Lower leg skin (tissue), 4 donors: ENCODE measurements around the gene LSM2. TPM values are rescaled to one million over a fixed set of nuclear protein-coding genes. Genes with fewer than 3 reads are reported as not detected.

Source experiments
- DNase-seq, 2 donors: peaks; one replicate each; pipeline ENCODE4 v3.0.0-alpha.2; 2019; ENCODE audit warnings: low spot score in 2 of 2
- H3K4me3 ChIP-seq: fragments of 200-600 bp; sonication (generic); 2 replicates; pipeline ENCODE4 v1.5.1; 2017; ENCODE audit warnings: mild to moderate bottlenecking, low read depth; ENCODE audit not compliant: poor library complexity, severe bottlenecking
- POLR2A ChIP-seq, 2 donors: fragments of 450-650 bp; IDR thresholded peaks; one replicate each; pipeline ENCODE4 v1.6.1; 2016 to 2017; ENCODE audit warnings: antibody characterized with exemption in 2 of 2, mild to moderate bottlenecking in 1 of 2, moderate library complexity in 1 of 2
- WGBS, 2 donors: methylation state at CpG; one replicate each; pipeline ENCODE4 v1.1.5; 2018; 5-methylcytosine and 5-hydroxymethylcytosine counted together
- intact Hi-C: fragments of 100-400 bp; cut with DNase I; formaldehyde crosslinking; loops from one replicate; pipeline ENCODE4 v1.15.0; 2023; ENCODE audit warnings: low total_unique reads
- total RNA-seq, 4 donors: library from RNA; depleted of rRNA; stranded (reverse); fragments of >200 nt; gene quantifications; one replicate each; pipeline ENCODE4 v1.1.0, GENCODE V29; 2016
- TF ChIP-seq, protein P1 (sequence below), 3 donors: fragments of 450-650 bp; IDR thresholded peaks; one replicate each; pipeline ENCODE4 v1.5.1; 2016; ENCODE audit warnings: antibody characterized with exemption in 3 of 3, mild to moderate bottlenecking in 3 of 3, moderate library complexity in 2 of 3

Gene LSM2
- total RNA-seq, 4 donors from 2014 or later = 24.7 to 34.5 (median 28.7) TPM

- intact Hi-C loops = no loop called here
- DNase-seq = no peak
Observed at GRCh38 chr6:31778999-31779885, 27.5 kb downstream of the LSM2 start.

GRCh38 chr6:31778193-31778592 is 28.6 kb downstream of the LSM2 start:
- TF ChIP-seq, protein P1, sequence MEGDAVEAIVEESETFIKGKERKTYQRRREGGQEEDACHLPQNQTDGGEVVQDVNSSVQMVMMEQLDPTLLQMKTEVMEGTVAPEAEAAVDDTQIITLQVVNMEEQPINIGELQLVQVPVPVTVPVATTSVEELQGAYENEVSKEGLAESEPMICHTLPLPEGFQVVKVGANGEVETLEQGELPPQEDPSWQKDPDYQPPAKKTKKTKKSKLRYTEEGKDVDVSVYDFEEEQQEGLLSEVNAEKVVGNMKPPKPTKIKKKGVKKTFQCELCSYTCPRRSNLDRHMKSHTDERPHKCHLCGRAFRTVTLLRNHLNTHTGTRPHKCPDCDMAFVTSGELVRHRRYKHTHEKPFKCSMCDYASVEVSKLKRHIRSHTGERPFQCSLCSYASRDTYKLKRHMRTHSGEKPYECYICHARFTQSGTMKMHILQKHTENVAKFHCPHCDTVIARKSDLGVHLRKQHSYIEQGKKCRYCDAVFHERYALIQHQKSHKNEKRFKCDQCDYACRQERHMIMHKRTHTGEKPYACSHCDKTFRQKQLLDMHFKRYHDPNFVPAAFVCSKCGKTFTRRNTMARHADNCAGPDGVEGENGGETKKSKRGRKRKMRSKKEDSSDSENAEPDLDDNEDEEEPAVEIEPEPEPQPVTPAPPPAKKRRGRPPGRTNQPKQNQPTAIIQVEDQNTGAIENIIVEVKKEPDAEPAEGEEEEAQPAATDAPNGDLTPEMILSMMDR (IDR thresholded peaks at IDR 0.05) = no peak
- TF ChIP-seq POLR2A (IDR thresholded peaks at IDR 0.05) = no peak
- no peak overlapping the region for H3K4me3 ChIP-seq
- intact Hi-C loops = no loop called here
- DNase-seq = no peak
- 96% methylated on average over 5 of the region's 5 CpGs for WGBS, 2 donors

More at GRCh38 chr6:31778999-31779885, 27.5 kb downstream of the LSM2 start:
- no peak for TF ChIP-seq POLR2A (IDR thresholded peaks at IDR 0.05)
- TF ChIP-seq, protein P1 (IDR thresholded peaks at IDR 0.05) = no peak
- H3K4me3 ChIP-seq = no peak overlapping the region
- 83 to 84% methylated on average over 28 to 42 of the region's 43 CpGs for WGBS, 2 donors

DNA sequence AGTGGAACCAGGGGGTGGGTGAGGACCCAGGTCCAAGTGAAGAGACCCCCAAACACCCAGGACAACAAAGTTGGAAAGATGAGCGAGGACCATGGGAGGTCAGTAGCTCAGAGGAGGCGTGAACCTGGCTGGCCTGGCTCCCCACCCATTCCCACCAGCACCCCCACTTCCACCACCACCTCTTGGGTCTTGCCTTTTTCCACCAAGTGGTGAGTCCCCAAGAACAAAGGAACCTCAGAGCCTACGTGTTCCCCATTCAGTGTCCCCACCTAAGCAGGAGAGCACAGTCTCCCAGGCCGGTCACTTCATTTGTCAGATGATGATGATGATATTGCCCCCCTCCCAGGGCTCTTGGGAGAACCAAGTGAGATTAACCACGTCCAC is 29.1 kb downstream of the LSM2 start:
- no peak overlapping the region for H3K4me3 ChIP-seq
- TF ChIP-seq, protein P1 (IDR thresholded peaks at IDR 0.05) = no peak
- no peak for TF ChIP-seq POLR2A (IDR thresholded peaks at IDR 0.05)
- DNase-seq = no peak
- WGBS, 2 donors = 83% methylated on average over 5 of the region's 5 CpGs
- intact Hi-C loops = no loop called here

GRCh38 chr6:31776989-31777666 is 29.6 kb downstream of the LSM2 start, which contains the start of gene VWA7:
TSS of gene VWA7 (minus strand) at chr6:31777328. CDS start at chr6:31776779, 549 bp downstream.
- H3K4me3 ChIP-seq = no peak within 1 kb of the TSS
- DNase-seq = peak; percentile 52 to 91
- no peak for TF ChIP-seq POLR2A (IDR thresholded peaks at IDR 0.05)
- TF ChIP-seq, protein P1 (IDR thresholded peaks at IDR 0.05) = peak in 1 of 3 donors; percentile 59
- intact Hi-C loops = no loop called here
- 11 to 13% methylated on average over 13 to 15 of the region's 15 CpGs for WGBS, 2 donors

DNA sequence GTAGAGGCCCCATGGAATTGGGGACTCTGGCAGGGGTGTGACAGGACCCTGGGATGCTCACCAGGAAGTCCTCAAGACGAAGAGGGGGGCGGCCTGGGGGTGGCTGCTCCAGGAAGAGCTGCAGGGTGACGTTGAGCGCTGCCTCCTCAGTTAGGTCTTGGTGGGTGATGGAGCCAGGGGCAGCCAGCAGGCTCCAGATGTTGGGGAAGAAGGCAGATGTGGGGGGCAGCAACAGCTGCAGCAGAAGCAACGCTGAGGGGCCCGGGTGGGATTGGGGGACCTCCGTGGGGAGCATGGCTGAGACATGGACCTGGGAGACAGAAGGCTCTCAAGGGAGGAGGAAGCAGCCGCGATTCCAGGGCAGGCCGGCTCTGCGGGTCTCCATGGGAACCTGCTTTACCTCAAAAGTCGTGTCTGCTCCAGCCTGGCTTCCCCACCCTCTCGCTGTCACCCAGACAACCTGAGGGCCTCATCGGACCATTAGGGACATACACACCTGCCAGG is 30.2 kb downstream of the LSM2 start:
- intact Hi-C loops = no loop called here
- no peak overlapping the region for H3K4me3 ChIP-seq

More for the DNA sequence above, 30.2 kb downstream of the LSM2 start:
- DNase-seq = no peak
- 32 to 38% methylated on average over 14 of the region's 14 CpGs for WGBS, 2 donors
- TF ChIP-seq POLR2A (IDR thresholded peaks at IDR 0.05) = no peak
- TF ChIP-seq, protein P1 (IDR thresholded peaks at IDR 0.05) = no peak
